ENCODE results near the gene ICAM3.
A peak's percentile ranks its signal among the peaks of the same experiment; 100 is the strongest.

Gene ICAM3

DNA sequence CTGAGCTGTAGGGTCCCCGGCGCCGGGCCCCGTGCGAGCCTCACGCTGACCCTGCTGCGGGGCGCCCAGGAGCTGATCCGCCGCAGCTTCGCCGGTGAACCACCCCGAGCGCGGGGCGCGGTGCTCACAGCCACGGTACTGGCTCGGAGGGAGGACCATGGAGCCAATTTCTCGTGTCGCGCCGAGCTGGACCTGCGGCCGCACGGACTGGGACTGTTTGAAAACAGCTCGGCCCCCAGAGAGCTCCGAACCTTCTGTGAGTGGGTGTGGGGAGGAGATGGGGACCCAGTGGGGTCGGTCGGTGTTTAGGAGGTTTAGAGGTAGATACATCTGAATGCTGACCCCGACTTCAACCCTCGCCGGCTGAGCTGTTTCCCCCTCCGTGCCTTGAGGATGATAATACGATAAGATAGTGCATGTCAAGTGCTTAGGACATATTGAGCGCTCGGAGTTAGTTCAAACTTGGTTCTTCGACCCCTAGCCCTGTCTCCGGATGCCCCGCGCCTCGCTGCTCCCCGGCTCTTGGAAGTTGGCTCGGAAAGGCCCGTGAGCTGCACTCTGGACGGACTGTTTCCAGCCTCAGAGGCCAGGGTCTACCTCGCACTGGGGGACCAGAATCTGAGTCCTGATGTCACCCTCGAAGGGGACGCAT, 47.7 kb downstream of the ICAM3 start:
- no peak for DNase-seq (ENCODE audit: low read depth)

DNA sequence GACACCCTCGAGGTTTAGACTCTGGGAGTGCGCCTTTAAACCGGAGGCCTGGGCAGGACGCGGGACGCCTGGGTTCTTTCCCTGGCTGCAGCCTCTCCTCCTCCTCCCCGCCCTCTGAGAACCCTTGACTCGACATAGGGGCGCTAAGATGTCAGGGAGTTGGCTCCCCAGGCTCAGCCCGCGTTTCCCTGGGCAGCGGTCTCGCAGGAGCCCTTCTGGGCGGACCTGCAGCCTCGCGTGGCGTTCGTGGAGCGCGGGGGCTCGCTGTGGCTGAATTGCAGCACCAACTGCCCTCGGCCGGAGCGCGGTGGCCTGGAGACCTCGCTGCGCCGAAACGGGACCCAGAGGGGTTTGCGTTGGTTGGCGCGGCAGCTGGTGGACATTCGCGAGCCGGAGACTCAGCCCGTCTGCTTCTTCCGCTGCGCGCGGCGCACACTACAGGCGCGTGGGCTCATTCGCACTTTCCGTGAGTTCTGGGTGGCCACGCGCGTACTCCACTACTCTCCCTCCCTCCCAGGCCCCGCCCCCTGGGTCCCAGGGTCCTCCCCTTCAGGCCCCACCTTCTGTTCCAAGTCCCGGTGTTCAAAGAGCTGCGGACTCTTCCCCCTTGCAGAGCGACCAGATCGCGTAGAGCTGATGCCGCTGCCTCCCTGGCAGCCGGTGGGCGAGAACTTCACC, 48.4 kb downstream of the ICAM3 start:
- DNase-seq (ENCODE audit: low read depth): no peak

DNA sequence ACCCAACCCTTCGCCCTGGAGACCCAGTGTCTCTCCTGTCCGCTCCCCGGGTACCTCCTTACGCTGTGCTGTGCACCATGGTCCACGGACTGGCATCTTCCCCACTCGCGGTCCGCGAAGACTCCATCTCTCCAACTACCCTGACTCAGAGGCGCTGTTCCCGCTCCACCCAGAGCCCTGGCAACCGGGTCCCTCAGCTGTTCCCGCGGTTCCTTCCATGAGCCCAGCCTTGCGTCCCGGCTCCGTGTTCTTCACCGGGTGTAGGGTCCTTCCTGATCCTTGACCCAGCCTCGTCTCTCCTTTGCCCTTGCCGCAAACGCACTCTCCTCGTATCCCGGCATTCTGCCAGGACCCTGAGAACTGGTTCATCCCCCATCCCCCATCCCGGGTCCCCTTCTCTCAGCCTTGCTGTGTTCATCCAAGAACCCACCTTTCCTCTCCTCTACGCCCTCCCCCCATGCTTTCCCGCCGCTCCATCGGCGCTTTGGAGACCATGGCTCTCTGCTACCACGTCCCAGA, 49.0 kb downstream of the ICAM3 start:
- DNase-seq (ENCODE audit: low read depth): no peak

DNA sequence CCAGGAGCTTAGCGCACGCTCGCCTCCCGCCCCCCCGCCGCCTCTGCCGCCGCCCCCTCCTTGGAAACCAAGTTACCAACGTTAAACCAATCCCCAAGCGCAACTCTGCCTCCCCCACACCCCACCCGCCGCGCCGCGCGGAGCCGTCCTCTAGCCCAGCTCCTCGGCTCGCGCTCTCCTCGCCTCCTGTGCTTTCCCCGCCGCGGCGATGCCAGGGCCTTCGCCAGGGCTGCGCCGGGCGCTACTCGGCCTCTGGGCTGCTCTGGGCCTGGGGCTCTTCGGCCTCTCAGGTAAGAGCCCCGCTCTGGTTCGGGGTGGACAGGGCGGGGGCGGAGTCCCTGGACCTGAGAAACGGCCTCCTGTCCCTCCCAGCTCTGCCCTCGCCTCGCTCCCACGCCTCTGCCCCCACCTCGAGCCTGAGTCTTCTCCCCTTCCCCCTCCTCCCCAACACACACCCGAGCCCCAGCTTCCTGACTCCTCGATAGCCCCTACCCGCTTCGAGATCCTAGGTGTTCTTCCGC, 49.5 kb downstream of the ICAM3 start, which contains the start of gene ICAM5:
Gene ICAM5, plus strand, starts transcription at position 117 of the 521 bp plus-strand sequence. Its CDS starts 92 bp downstream, at position 209.
- no peak for DNase-seq (ENCODE audit: low read depth)

GRCh38 chr19:10289167-10289835, 50.1 kb downstream of the ICAM3 start:
- DNase-seq (ENCODE audit: low read depth): peak; percentile 51

DNA sequence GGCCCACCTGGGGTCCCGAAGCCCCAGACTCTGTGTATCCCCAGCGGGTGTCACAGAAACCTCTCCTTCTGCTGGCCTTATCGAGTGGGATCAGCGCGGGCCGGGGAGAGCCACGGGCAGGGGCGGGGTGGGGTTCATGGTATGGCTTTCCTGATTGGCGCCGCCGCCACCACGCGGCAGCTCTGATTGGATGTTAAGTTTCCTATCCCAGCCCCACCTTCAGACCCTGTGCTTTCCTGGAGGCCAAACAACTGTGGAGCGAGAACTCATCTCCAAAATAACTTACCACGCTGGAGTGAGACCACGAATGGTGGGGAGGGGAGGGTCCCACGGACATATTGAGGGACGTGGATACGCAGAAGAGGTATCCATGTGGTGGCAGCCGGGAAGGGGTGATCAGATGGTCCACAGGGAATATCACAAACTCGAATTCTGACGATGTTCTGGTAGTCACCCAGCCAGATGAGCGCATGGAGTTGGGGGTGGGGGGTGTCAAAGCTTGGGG, 50.7 kb downstream of the ICAM3 start:
- DNase-seq (ENCODE audit: low read depth): no peak

GRCh38 chr19:10286803-10287737, 52.4 kb downstream of the ICAM3 start, which contains the start of gene ICAM4:
Gene ICAM4, plus strand, starts transcription at chr19:10286955. Its CDS starts 58 bp downstream, at chr19:10287013.
- no peak for DNase-seq (ENCODE audit: low read depth)

- DNase-seq (ENCODE audit: low read depth): no peak
Observed at GRCh38 chr19:10285393-10285792, 54.0 kb downstream of the ICAM3 start.

GRCh38 chr19:10284960-10285278, 54.5 kb downstream of the ICAM3 start:
- DNase-seq (ENCODE audit: low read depth): no peak

GRCh38 chr19:10284065-10284959, 55.1 kb downstream of the ICAM3 start:
- no peak for DNase-seq (ENCODE audit: low read depth)
